HS-5 (cell line): ENCODE results near the gene PDAP1.
"Not testable (repeated sequence)": the region's sequence is repeated elsewhere in the genome, so short reads cannot be mapped to it uniquely, and the experiment has no call there.

Experiments
- DNase-seq: peaks from one replicate; pipeline ENCODE4 v3.0.0-alpha.2; 2012; ENCODE audit warnings: low read depth

PDAP1 gene

DNA sequence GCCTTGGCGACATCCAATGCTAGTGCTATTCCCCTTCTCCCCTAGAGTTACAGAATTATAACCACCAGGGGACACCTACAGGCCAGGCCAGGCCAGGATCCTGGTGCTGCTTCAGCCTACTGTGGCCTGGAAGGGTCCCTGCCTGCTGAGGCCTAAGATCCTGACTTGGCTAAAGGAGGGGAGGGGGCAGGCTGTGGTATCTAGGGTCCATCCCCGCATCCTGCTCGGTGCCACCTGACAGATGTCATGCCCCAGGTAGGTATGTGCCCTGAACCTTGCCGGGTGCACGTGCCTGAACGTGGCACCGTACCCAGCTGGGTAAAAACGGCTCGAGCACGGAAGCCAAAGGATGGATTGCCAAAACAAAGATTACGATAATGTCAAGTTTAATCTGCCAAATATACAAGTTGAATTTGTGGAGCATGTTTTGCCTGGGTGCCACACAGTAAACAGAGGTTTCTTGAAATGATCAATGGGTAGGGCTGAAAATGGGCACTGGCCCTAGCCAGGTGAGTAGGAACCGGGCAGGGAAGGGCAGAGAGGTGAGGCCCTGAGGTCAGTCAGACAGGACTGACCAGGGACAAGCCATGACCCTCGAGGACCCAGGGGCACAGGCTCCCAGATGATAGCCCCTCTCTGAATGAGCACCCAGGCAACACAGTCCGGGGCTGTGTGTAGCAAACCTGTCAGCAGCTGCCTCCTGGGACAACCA, 12.6 kb downstream of the PDAP1 start:
- no peak for DNase-seq

DNA sequence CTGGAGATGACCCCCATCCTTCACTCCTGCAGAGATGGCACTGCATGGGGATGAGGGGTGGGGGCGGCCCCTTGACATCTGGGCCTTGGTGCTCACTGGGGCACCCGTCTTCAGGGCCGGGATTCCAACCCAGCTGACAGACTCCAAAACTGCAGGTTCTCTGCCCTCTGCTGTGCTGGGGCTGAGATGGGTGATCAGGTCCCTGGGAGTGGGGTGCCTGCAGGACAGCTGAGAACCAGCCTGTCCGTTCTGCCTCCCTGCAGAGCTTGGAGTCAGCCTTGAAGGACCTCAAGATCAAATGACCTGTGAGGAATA, 14.3 kb downstream of the PDAP1 start:
- DNase-seq: no peak

GRCh38 chr7:99393355-99394187, 14.8 kb downstream of the PDAP1 start:
- no peak for DNase-seq

- no peak for DNase-seq
These were observed 15.6 kb downstream of the PDAP1 start for GRCh38 chr7:99392659-99393354.

DNA sequence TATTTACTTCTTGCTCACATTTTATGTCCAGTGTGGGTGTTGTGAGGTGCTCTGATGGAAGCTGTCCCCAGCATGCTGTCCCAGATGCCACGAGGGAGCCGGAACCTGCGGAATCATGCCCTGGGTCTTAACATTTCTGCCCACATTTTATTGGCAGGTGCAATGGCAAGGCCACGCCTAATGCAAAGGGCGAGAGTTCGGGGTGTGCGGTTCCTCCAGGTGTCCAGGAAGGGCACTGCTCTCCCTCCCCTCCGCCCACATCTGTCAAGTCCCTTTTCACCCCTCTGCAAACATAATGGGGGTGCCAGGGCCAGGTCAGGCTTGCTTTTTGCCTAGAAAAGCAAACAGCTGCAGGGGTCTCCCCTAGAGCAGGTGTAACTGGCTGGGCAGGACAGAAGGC, 16.4 kb downstream of the PDAP1 start:
- no peak for DNase-seq

DNA sequence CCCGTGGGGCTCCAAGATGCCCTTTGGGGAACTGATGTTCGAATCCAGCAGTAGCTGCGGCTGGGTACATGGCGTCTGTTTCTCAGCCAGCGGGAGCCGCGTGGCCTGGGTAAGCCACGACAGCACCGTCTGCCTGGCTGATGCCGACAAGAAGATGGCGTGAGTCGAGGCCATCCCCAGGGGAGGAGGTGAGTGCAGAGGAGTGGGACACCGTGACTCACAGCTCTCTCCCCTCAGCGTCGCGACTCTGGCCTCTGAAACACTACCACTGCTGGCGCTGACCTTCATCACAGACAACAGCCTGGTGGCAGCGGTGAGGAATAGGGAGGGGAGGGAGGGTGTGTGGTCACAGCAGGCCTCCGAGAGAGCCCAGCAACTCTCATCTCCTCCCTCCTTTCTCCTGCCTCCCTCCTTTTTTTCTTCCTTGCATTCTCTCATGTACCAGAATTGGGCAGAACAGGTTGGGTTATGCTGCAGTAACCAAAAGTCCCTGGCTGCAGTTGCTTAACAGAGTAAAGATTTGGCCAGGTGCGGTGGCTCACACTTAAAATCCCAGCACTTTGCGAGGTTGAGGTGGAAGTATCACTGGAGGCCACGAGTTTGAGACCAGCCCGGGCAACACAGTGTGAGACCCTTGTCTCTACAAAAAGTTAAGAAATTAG, 17.3 kb downstream of the PDAP1 start:
- no peak for DNase-seq

DNA sequence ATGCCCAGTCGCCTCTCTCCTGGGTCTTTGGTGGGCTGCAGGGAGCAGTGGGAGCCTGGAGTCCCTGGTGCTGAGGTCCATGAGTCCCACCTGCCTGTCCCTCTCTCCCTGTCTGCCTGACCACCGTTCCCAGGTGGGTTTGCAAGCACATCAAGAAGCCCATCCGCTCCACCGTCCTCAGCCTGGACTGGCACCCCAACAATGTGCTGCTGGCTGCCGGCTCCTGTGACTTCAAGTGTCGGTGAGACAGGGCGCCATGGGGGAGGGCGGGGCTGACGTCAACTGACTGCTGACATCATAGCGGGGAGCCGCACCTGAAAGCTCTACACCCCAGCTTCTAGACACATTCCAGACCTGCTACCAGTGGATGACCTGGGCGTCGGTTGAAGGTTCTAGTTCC, 18.6 kb downstream of the PDAP1 start:
- DNase-seq: no peak

GRCh38 chr7:99387912-99388311, 20.5 kb downstream of the PDAP1 start:
- DNase-seq: no peak

GRCh38 chr7:99387239-99387635, 21.2 kb downstream of the PDAP1 start:
- DNase-seq: not testable (repeated sequence)

DNA sequence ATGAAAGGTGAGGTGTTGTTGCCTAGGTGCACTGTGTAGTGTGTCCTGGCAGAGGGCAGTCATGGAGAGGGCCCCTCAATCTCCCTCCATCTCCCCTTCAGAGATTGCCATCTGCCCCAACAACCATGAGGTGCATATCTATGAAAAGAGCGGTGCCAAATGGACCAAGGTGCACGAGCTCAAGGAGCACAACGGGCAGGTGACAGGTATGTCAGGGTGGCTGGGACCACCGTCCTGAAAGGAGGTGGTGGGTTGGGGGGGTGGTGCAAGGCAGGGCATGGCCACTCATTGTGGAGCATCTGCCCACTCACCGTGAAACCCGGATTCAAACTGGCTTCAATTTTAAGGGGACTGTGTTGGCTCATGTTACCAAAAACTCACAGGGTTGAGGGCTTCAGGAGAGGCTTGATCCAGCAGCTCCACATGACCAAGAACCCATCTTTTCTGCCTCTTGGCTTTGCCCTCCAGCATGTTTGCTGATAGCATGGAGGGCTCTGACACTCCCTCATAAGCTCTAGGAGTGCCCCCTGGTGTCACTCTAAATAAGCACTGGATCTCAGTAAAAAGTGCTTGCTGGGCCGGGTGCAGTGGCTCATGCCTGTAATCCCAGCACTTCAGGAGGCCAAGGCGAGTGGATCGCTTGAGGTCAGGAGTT, 21.7 kb downstream of the PDAP1 start:
- no peak for DNase-seq

DNA sequence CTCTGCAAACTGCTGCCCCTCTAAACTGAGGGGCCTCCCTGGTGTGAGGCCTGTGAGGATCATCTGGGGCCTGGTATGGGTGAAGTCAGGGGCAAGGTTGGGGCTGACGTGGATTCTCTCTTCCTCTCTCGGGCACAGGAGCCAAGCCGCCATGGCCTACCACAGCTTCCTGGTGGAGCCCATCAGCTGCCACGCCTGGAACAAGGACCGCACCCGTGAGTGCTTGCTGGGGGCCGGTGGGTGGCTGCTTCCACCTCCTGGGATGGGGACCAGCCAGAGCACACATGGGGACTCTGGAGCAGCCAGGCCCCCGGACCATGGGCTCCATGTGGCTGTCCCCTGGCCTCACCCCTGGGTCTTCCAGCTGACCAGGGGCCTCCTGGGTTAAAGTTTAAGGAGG, 22.8 kb downstream of the PDAP1 start:
- DNase-seq: no peak

DNA sequence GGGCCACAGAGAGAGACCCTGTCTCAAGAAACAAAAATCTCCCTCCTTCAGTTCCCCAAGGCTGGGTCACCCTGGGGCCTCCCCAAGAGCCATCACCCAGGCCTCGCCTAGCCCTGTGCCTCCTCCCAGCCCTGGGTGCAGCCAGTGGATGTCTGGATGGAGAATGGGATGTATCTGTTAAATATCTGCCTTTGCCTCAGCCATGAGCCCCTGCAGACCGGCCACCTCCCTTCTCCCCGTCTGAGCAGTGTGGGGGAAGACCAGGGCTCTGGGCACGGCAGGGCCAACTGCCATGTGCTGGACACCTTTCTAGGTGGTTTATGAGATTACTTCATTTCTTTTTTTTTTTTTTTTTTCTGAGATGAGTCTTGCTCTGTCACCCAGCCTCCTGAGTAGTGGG, 23.9 kb downstream of the PDAP1 start:
- DNase-seq: no peak

DNA sequence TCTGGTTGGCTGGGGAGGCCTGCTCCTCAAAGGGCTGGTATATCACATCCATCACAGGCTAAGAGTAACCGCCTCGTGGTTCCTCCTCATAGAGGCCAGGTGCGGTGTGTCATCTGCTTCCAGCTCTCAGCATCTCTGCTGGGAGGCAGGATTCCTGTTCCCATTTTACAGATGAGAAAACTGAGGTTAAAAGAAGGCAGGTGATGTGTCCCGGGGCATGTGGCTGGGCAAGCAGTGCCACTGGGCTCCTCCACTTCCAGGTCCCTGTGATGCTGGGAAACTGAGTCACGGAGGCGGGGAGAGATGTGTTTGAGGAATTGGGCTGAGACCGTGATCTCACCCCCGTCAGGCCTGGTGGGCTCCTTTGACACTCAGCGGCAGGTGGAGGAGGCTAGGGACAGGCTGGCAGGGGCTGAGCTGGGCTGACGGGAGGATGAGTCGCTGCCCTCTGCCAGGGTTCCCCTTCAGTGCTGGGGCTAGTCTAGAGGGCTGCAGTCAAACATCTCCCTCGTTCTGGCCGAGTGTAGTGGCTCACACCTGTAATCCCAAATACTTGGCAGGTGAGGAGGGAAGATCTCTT, 24.5 kb downstream of the PDAP1 start:
- DNase-seq: no peak

- no peak for DNase-seq
These were observed 25.2 kb downstream of the PDAP1 start for GRCh38 chr7:99383203-99383602.

DNA sequence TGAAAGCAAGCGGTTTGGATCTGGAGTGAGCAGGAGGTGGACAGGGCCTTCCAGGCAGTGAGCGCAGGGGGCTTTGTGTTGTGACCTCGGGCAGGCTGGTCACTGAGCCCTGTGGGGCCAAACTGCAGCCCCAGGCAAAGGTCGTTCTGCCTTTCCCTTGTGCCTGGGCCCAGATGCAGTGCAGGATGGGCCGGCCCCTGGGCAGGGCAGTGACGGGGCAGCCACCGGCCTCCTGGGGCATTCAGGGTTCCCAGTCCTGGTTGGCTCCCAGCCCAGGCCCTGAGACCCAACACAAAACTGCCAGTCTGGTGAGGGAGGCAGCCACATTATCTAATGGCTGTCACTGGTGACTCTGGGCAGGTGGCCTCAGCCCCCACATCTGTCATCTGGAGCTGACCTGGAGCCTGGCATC, 26.7 kb downstream of the PDAP1 start:
- DNase-seq: no peak

DNA sequence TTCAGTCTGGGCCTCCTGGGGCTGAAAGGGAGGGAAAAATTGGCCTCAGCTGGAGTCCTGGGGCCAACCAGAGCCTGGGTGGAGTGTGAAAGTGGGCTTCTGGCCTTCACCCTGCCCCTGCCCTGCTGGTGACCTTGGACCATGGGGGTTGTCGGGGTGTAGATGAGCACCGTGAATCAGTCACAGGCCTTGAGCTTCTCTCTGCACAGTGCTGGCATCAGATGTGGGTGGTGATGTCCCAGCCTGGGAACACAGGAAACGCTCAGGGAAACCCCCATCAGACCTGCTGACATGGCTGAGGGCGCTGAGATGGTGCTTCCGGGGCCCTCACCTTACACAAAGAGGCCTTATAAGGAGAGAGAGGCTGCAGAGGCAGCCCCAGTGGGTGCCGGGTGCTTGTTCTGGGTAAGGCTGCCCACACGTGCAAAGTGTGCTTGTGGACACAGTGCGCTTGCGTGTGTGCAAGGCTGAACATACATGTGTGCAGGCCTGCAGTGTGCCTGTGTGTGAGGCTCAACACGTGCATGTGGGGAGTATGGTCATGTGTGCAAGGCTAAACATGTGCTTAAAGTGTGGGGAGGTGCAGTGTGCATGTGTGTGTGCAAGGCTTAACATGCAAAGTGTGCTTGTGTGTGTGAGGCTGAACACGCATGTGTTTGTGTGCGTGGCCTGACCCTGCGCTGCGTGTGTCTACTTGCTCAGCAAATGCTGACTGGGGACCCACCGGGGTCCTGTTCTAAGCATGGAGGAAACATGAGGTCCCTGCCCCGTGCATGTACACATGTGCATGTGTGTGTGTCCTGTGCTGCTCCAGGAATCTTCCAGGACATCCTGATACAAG, 27.4 kb downstream of the PDAP1 start:
- DNase-seq: no peak

- DNase-seq: peak; percentile 18
These were observed 28.2 kb downstream of the PDAP1 start for GRCh38 chr7:99380032-99380822.

- not testable (repeated sequence) for DNase-seq
These were observed 28.7 kb downstream of the PDAP1 start for GRCh38 chr7:99379693-99380031.

GRCh38 chr7:99379043-99379577, 29.3 kb downstream of the PDAP1 start:
- peak; percentile 39 for DNase-seq
